Measurements from ENCODE around the gene PCSK6. TPM values are rescaled to one million over a fixed set of nuclear protein-coding genes. Genes with fewer than 3 reads are reported as not detected.

The PCSK6 gene
- total and polyA plus RNA-seq, 2 of the 8 experiments (the other 6 are each of a cell fraction or from before 2014, with no cell fraction given) = 1.9 to 4.0 TPM

GRCh38 chr15:101535170-101535902 lies 45.8 kb upstream of the PCSK6 start:
- Histone ChIP-seq H4K91ac (replicated peaks; ENCODE audit: insufficient read length, low read length) (no peak overlapping the region), H3K4me2 (ENCODE audit: insufficient read depth in 1 of 2, low read depth in 2 of 2, low read length in 2 of 2) (no peak overlapping the region), H3K27me3 (replicated peaks in 1 of 4; ENCODE audit: control insufficient read depth in 3 of 4, extremely low read depth in 1 of 4, insufficient read depth in 3 of 4, low read length in 3 of 4) (no peaks in the 10 kb centered on the region), H3K79me2 (ENCODE audit: control insufficient read depth in 1 of 2, insufficient read depth in 2 of 2, low read length in 2 of 2) (no peaks in the 10 kb centered on the region), H3K23me2 (ENCODE audit: low read depth, low read length) (no peaks in the 10 kb centered on the region), H3K23ac (ENCODE audit: insufficient read length) (no peak overlapping the region), H3K27ac (ENCODE audit: low read depth, low read length) (no peak overlapping the region), H3K36me3 (ENCODE audit: control insufficient read depth in 2 of 4, insufficient read depth in 4 of 4, low read length in 3 of 4) (no peaks in the 10 kb centered on the region), H4K20me1 (replicated peaks in 1 of 2; ENCODE audit: control insufficient read depth in 1 of 2, insufficient read depth in 2 of 2, low read length in 2 of 2) (no peaks in the 10 kb centered on the region), H3K9me3 (ENCODE audit: insufficient read depth in 2 of 2, low read depth in 1 of 2, low read length in 1 of 2) (no peaks in the 10 kb centered on the region), H2BK20ac (ENCODE audit: low read length) (no peak overlapping the region), H3K4me1 (replicated peaks in 1 of 4; ENCODE audit: control insufficient read depth in 3 of 4, insufficient read depth in 4 of 4, low read length in 3 of 4) (no peaks in the 10 kb centered on the region), H3K79me1 (ENCODE audit: low read depth, low read length) (no peaks in the 10 kb centered on the region), H2BK12ac (ENCODE audit: low read depth, low read length) (no peak overlapping the region), H2AK5ac (ENCODE audit: low read depth, low read length) (no peak overlapping the region), H3K14ac (ENCODE audit: insufficient read length) (no peak overlapping the region), H4K8ac (ENCODE audit: extremely low read depth, insufficient read depth, low read length) (peak overlapping the region; percentile 53; the same call in 1 of the 2 replicates), H3K4ac (replicated peaks; ENCODE audit: insufficient read length, low read depth, low read length) (no peak overlapping the region), H2BK120ac (replicated peaks; ENCODE audit: low read depth, low read length) (no peak overlapping the region), H3K4me3 (ENCODE audit: extremely low read depth in 1 of 4, insufficient read depth in 2 of 4, low read depth in 3 of 4, low read length in 4 of 4) (no peak overlapping the region), H3K18ac (ENCODE audit: extremely low read depth, low read length) (no peak overlapping the region), H4K5ac (ENCODE audit: insufficient read length, low read depth, low read length) (no peak overlapping the region), H2BK5ac (ENCODE audit: low read depth, low read length) (no peak overlapping the region), H3K9ac (replicated peaks in 1 of 4; ENCODE audit: extremely low read depth in 1 of 4, low read depth in 3 of 4, low read length in 3 of 4) (no peak overlapping the region), H3K56ac (replicated peaks; ENCODE audit: insufficient read length, low read depth, low read length) (no peak overlapping the region), H2AFZ (ENCODE audit: low read length) (no peak overlapping the region), H2BK15ac (ENCODE audit: low read length) (no peak overlapping the region)
- POLR2A ChIA-PET (ENCODE audit: partially characterized antibody) = no interaction called here
- WGBS, 2 experiments (ENCODE audit: extremely low coverage in 1 of 2, insufficient coverage in 1 of 2, insufficient read length in 1 of 2, insufficient replicate concordance in 2 of 2, low coverage in 1 of 2, low lambda C conversion rate in 2 of 2, missing lambda C conversion rate in 1 of 2) = 90% methylated on average over 24 of the region's 29 CpGs; no CpG with 5 or more reads in 1 of the 2 experiments
- TF ChIP-seq CREB1 (IDR thresholded peaks at IDR 0.05) = no peak
- no peak for TF ChIP-seq USF2 (IDR thresholded peaks at IDR 0.05; ENCODE audit: low read length)
- DNase-seq (ENCODE audit: low read depth in 1 of 2, low spot score in 2 of 2) = peak in 1 of 2 experiments; percentile 41
- CTCF ChIA-PET (ENCODE audit: partially characterized antibody) = interaction anchor here (1.2 kb wide), 1 partner anchor 10 kb away, joined by 3 read pairs; no protein-coding TSS in a partner anchor
- FAIRE-seq = no peak

Data from H1 (cell line).